T-helper 17 cell (primary cell): ENCODE data around the gene ATP8A2. TPM values are rescaled to one million over a fixed set of nuclear protein-coding genes. Genes with fewer than 3 reads are reported as not detected.

Experiments used
- ATAC-seq: fragments of 150-1000 bp; cut with Tn5 transposase; 2 replicates; pipeline ENCODE4 v1.10.0; 2021; ENCODE audit warnings: mild to moderate bottlenecking, moderate library complexity
- DNase-seq, 3 donors: peaks; one replicate each; pipeline versions ENCODE4 v3.0.0 to v3.0.0-alpha.2; 2020 to 2021
- H3K9me3 ChIP-seq: one replicate; pipeline ENCODE4 v1.7.0; 2013; ENCODE audit warnings: low read length, mild to moderate bottlenecking; ENCODE audit not compliant: control insufficient read depth, poor library complexity, severe bottlenecking
- H3K27ac Mint-ChIP-seq: one replicate; pipeline ENCODE4 v1.8.0; 2022; ENCODE audit warnings: mild to moderate bottlenecking, moderate library complexity, mixed read lengths
- H3K27me3 Mint-ChIP-seq: one replicate; pipeline ENCODE4 v1.8.0; 2022; ENCODE audit warnings: mixed read lengths
- H3K36me3 Mint-ChIP-seq: one replicate; pipeline ENCODE4 v1.8.0; 2022; ENCODE audit warnings: low read depth, mixed read lengths
- H3K4me1 Mint-ChIP-seq: one replicate; pipeline ENCODE4 v1.8.0; 2022; ENCODE audit warnings: mild to moderate bottlenecking, mixed read lengths
- H3K4me3 Mint-ChIP-seq: one replicate; pipeline ENCODE4 v1.8.0; 2022; ENCODE audit warnings: mild to moderate bottlenecking, moderate library complexity, mixed read lengths
- total RNA-seq, 4 donors: library from RNA in 2 of 4; stranded (reverse) in 2 of 4; gene quantifications; one replicate each; pipeline ENCODE4 v1.2.3 and lab custom pipeline; 2022 to 2026

ATP8A2 gene
- total RNA-seq, 2 donors from 2014 or later: 0.18 to 0.20 TPM

DNA sequence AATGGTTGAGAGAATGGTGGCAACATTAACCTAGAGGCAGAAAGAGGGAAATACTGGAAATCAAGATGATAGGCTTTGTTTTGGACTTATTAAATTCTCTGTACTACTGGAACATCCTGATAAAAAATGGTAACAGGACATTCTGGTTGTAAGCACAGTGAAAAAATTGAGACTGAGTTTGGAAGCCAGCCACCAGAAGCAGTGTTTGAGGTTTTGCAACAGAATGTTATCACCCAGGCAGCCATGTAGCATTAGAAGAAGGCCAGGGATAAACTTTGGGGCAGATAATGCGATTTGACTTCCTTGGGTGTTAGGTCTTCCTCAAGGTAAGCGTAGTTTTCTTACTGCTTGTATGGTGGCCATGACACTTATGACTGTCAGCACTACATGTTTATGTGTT is 307.4 kb downstream of the ATP8A2 start:
- no peak for ATAC-seq
- H3K9me3 ChIP-seq: no peaks in the 10 kb centered on the region
- Mint-ChIP-seq H3K27me3 (peaks cover 24% of the 10 kb centered on the region), H3K4me3 (no peak overlapping the region), H3K27ac (no peak overlapping the region), H3K4me1 (no peaks in the 10 kb centered on the region), H3K36me3 (no peaks in the 10 kb centered on the region)
- DNase-seq: no peak

DNA sequence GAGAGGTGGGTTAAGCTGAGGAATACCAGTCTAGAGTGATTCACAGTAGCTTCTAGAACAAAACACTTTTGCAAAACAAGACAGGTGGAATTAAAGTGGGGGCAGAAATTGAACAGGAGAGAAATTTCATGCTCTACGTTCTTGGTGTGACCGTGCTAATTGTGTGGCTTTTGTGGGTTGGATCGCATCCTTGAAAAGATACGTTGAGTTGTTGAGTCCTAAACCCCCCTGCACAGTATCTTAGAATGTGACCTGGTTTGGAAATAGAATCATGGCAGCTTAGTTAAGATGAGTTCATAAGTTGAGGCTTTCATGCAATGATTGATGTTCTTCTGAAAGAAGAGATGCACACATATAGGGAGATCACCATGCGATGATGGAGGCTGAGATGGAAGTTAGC is 308.2 kb downstream of the ATP8A2 start:
- no peaks in the 10 kb centered on the region for H3K36me3 Mint-ChIP-seq

DNA sequence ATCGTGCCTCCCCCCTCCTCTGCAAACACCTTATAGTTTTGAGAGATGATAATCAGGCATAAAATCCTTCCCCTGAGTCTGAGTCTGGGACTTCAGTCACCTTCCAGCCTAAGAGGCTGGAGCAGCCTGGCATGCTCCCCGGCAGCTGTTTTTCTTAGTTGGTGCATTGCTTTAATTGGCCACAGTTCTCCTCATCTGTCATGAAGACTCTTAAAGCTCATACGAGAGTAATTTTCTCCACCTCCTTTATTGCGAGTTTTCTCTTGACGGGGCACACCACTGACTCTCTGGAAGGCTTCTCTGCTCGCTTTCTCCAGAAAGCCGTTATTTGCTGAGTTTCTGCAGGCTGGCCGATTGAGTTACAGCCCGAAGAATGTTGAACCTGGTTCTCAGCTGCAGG is 310.5 kb downstream of the ATP8A2 start:
- H3K9me3 ChIP-seq: no peaks in the 10 kb centered on the region
- Mint-ChIP-seq H3K4me1 (peaks cover 3% of the 10 kb centered on the region), H3K27ac (no peak overlapping the region), H3K27me3 (peaks cover 37% of the 10 kb centered on the region), H3K36me3 (no peaks in the 10 kb centered on the region), H3K4me3 (no peak overlapping the region)
- ATAC-seq: no peak
- no peak for DNase-seq

More for the DNA sequence above, 308.2 kb downstream of the ATP8A2 start:
- H3K4me3 Mint-ChIP-seq: no peak overlapping the region
- ATAC-seq (no peak), DNase-seq (no peak)
- H3K9me3 ChIP-seq: no peaks in the 10 kb centered on the region
- H3K27me3 Mint-ChIP-seq: peaks cover 24% of the 10 kb centered on the region
- no peaks in the 10 kb centered on the region for H3K4me1 Mint-ChIP-seq
- H3K27ac Mint-ChIP-seq: no peak overlapping the region

DNA sequence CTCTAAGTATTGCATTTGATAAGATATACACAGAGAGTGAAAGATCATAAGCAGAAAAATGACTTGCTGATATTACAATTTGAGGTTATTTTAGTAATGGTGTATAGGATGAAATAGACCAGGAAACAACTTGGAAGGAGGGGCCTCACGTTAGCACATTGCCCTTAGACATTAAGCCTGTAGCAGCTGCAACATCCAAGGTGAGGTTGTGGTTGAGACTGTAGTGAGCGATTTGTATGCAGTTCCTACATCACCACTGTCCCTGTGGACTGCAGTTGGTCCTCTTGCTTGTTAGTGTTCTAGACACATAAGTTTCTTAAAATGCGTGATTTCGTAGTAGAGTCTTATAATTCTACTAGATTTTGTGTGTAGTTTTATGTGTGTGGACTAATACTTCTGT is 311.3 kb downstream of the ATP8A2 start:
- H3K4me3 Mint-ChIP-seq: no peak overlapping the region
- DNase-seq: no peak
- peaks cover 30% of the 10 kb centered on the region for H3K27me3 Mint-ChIP-seq
- no peak for ATAC-seq
- no peaks in the 10 kb centered on the region for H3K9me3 ChIP-seq
- H3K27ac Mint-ChIP-seq: no peak overlapping the region
- H3K36me3 Mint-ChIP-seq: no peaks in the 10 kb centered on the region
- peaks cover 3% of the 10 kb centered on the region for H3K4me1 Mint-ChIP-seq

DNA sequence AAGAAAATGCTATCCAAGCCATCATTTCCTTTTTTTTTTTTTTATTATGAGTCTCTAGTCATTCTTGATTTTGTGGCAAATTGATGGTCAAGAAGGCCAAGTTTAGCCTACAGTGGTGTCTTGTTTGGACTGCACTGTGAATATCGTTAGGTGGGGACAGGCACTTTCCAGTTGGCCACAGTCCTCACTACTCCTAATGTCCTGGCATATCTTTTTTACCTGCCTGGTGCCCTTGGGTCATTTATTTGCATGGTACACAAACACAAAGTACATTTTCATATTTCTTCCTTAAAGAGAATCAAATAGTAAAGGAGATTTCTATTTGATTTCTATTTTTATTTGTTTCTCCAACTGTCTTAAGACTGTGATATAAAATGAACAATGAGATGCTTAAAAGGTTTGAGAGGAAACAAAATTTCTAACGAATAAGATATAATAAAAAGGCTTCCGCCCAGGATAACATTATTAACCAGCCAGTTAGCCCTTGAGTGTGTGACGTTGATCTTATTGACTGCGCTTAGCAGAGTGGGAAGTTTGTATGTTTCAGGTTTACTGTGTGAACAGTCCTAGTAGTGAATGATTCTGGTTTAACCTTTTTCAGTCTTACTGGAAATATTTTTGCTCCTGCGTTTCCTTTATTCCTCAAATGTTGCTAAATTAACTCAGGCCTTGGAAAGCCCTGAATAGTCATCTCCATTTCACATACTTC is 312.0 kb downstream of the ATP8A2 start:
- no peaks in the 10 kb centered on the region for H3K9me3 ChIP-seq
- Mint-ChIP-seq H3K36me3 (no peaks in the 10 kb centered on the region), H3K4me3 (no peak overlapping the region), H3K4me1 (peaks cover 3% of the 10 kb centered on the region), H3K27me3 (peaks cover 27% of the 10 kb centered on the region), H3K27ac (no peak overlapping the region)
- no peak for DNase-seq
- no peak for ATAC-seq

DNA sequence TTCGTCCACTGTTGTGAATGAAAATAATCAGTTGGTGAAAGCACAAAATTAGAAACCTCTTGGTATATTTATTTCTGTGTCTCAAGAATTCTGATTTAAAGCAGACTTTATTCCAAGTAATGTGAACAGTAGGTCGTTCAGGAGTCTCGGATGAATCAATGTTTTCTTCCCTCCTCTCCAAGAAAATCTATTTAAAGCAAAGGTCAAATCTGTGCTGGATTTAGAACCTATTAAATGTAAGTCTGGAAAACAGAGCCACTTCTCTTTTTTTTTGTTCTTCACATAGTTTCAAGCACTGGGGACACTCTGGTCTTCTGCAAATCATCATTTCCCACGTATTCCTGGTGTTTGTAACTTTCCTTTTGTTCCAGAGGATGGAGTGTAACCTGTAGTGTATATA is 312.7 kb downstream of the ATP8A2 start:
- no peak for ATAC-seq
- H3K9me3 ChIP-seq: no peaks in the 10 kb centered on the region

DNA sequence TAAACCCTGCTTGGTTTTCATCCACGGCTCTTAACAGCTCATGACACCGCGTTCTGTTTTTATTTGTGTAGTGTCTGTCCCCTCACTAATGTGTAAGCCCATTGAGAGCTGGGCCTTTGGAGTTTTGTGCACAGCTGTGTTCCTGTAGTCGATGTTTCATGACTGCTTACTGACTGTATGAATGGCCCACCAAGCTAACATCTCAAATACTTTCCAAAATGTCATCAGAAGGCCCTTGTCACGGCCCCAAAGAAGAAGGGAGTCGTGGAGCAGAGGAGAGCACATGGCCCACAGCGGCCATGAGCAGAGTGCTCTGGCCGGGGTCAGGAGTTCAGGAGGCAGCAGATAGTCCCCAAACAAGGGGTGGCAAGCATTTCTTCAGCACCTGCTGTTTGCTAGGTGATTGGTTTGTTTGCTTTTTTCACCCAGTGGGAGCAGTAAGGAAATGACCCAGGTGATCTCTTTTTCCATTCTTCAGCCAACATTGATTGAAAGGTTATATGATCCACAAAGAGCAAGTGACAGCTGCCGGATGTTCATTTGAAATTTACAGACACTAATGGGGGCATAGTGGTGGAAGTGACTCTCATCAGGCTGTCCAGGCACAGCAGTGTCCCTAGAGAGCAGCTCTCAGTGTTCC is 315.2 kb downstream of the ATP8A2 start:
- H3K36me3 Mint-ChIP-seq: peaks cover 2% of the 10 kb centered on the region
- peaks cover 46% of the 10 kb centered on the region for H3K27me3 Mint-ChIP-seq
- H3K4me3 Mint-ChIP-seq: no peak overlapping the region
- DNase-seq (no peak), ATAC-seq (no peak)
- peaks cover 3% of the 10 kb centered on the region for H3K4me1 Mint-ChIP-seq
- H3K9me3 ChIP-seq: no peaks in the 10 kb centered on the region
- H3K27ac Mint-ChIP-seq: no peak overlapping the region

More for the DNA sequence above, 312.7 kb downstream of the ATP8A2 start:
- Mint-ChIP-seq H3K4me1 (peaks cover 3% of the 10 kb centered on the region), H3K36me3 (no peaks in the 10 kb centered on the region), H3K27ac (no peak overlapping the region), H3K27me3 (peaks cover 27% of the 10 kb centered on the region), H3K4me3 (no peak overlapping the region)
- no peak for DNase-seq

DNA sequence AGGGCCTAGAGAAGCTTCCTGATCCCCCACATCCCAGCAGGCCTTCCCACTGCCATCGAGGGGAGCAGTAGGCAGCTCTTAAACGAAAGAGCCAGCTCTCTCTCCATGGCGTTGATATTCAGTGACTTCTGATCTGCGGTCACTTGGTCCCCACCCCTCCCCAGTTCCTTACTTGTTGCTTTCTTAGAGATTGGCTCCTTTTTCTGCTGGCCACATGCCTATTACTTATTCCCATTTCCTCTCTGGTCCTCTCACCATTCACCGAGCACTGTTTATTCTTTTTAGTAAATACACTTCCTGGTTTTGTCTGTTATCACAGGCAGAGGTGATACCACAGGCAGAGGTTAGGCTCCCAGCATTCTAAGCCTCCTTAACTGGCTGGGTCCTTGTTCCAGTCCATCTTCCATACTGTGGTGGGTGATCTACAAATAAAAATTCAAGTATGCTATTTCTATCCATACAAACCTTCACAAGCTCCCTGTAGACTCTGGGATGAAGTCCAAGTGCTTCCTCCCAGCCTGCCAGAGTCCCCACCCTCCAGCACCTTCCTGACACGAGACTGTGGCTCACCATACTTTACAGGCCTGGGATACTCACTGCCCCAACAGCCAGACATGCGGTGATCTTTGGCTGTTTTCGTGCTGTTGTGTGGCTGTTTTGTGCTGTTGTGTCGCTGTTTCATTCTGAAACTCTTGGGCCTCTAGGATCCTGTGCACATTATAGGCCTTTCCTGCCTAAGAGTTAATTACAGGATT is 315.9 kb downstream of the ATP8A2 start:
- H3K27ac Mint-ChIP-seq: no peak overlapping the region
- H3K9me3 ChIP-seq: no peaks in the 10 kb centered on the region
- no peak for ATAC-seq
- peaks cover 3% of the 10 kb centered on the region for H3K36me3 Mint-ChIP-seq
- no peak for DNase-seq
- H3K4me3 Mint-ChIP-seq: no peak overlapping the region
- H3K27me3 Mint-ChIP-seq: peaks cover 51% of the 10 kb centered on the region
- H3K4me1 Mint-ChIP-seq: peaks cover 3% of the 10 kb centered on the region

DNA sequence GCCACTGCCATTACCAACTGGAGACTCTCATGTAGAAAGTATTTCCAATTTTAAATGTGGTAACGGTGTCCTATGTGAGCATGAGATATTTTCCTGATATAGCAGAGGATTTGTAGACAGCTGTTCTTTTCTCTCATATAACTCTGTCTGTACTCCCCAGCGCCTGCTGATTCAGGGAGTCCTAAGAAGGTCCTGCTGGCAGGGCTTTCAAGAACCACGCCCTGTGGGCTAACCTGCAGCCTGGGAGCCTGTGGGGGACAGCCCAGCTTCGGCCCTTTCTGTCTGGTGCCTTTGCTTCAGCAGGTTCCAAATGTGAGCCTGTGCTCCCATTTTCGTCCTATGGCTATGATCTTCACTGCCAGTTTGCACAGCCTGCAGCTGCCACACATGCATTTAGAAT is 316.8 kb downstream of the ATP8A2 start:
- ATAC-seq (no peak), DNase-seq (no peak)
- no peak overlapping the region for H3K27ac Mint-ChIP-seq
- no peaks in the 10 kb centered on the region for H3K9me3 ChIP-seq
- H3K27me3 Mint-ChIP-seq: peaks cover 51% of the 10 kb centered on the region
- H3K4me1 Mint-ChIP-seq: peaks cover 3% of the 10 kb centered on the region
- H3K4me3 Mint-ChIP-seq: no peak overlapping the region
- peaks cover 3% of the 10 kb centered on the region for H3K36me3 Mint-ChIP-seq

DNA sequence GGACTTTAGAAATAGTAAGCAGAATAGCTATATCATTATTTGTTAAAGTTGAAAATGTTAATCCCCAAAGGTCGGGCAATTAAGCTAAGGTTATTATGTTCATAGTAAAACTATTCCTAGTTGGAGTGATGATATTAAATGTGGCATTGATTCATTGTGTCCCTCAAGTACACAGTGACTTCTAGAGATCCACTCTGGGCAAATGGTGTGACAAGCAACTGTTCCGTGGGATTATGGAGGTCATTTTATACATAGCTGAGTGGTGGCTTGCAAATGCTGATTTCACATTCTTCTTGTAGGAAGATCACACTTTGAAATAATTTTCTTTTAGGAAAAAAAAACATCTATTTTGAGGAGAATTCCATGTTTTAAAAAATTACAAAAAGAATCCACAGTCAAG is 317.8 kb downstream of the ATP8A2 start:
- no peak for ATAC-seq
- Mint-ChIP-seq H3K36me3 (peaks cover 3% of the 10 kb centered on the region), H3K4me1 (peaks cover 3% of the 10 kb centered on the region), H3K4me3 (no peak overlapping the region), H3K27ac (no peak overlapping the region), H3K27me3 (peaks cover 52% of the 10 kb centered on the region)
- H3K9me3 ChIP-seq: no peaks in the 10 kb centered on the region
- no peak for DNase-seq

DNA sequence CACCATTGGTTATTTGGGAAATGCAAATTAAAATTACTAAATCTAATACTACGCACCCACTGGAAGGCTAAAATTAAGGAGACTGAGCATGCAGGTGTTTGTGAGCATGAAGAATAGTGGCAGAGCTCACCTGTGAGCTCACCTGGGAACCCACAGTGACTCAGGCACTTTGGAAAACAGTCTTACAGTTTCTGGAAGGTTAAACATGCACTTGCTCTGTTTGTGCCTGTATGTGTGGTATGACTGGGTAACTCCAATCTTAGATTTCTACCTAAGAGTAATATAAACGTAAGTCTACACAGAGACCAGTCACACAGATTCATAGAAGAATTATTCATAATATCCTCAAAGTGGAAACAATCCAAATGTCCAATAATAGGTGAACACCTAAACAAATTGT is 318.8 kb downstream of the ATP8A2 start:
- Mint-ChIP-seq H3K27me3 (peaks cover 41% of the 10 kb centered on the region), H3K36me3 (peaks cover 3% of the 10 kb centered on the region), H3K4me3 (no peak overlapping the region), H3K27ac (no peak overlapping the region), H3K4me1 (no peaks in the 10 kb centered on the region)
- ATAC-seq (no peak), DNase-seq (no peak)
- H3K9me3 ChIP-seq: no peaks in the 10 kb centered on the region

DNA sequence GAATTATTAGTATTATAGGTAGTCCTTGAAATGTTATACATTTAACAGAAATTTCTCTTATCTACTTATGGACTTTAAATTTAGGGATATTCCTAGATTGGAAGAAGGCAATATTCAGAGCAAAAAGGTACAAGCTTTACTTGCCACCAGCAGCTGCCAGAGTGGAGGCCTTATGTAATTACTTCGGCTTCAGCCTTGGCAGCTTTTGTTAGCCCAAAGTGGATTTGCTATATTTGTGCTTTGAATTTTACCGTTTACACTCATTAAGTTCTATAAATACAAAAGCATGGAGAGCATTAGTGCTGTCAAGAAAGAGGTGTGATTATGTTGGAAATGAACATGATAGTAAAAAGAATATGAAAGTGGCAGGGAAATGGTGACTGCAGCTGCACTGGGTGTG is 319.9 kb downstream of the ATP8A2 start:
- Mint-ChIP-seq H3K4me3 (no peak overlapping the region), H3K36me3 (peaks cover 3% of the 10 kb centered on the region), H3K27ac (no peak overlapping the region), H3K4me1 (no peaks in the 10 kb centered on the region), H3K27me3 (peaks cover 35% of the 10 kb centered on the region)
- H3K9me3 ChIP-seq: no peaks in the 10 kb centered on the region
- DNase-seq (no peak), ATAC-seq (no peak)

DNA sequence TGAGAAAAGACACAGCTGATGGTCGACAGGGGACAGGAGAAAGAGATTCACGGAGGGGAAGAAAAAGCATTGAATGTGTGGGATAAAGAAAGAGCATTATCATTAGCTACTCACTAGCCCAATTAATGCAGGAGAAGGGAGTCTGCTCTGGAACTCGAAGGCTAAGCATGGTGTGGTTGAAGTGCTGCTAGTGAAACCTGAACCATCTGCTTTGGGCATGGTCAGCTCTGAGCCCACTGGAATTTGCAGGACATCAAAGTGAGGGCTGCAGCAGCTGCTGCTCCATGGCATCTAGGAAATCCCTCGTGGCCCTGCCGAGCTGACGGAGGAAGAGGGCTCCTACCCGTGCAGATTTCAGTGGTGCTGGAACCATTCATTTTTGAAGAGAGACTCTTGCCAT is 320.3 kb downstream of the ATP8A2 start:
- Mint-ChIP-seq H3K27ac (no peak overlapping the region), H3K36me3 (peaks cover 3% of the 10 kb centered on the region), H3K4me3 (no peak overlapping the region), H3K4me1 (no peaks in the 10 kb centered on the region), H3K27me3 (peaks cover 31% of the 10 kb centered on the region)
- no peaks in the 10 kb centered on the region for H3K9me3 ChIP-seq
- DNase-seq (no peak), ATAC-seq (no peak)
